Measurements from ENCODE around the gene SYNGR2. TPM values are rescaled to one million over a fixed set of nuclear protein-coding genes. Genes with fewer than 3 reads are reported as not detected.

SYNGR2 gene
- total and polyA plus RNA-seq, 12 donors, result 92.8 to 200 (median 116) TPM

DNA sequence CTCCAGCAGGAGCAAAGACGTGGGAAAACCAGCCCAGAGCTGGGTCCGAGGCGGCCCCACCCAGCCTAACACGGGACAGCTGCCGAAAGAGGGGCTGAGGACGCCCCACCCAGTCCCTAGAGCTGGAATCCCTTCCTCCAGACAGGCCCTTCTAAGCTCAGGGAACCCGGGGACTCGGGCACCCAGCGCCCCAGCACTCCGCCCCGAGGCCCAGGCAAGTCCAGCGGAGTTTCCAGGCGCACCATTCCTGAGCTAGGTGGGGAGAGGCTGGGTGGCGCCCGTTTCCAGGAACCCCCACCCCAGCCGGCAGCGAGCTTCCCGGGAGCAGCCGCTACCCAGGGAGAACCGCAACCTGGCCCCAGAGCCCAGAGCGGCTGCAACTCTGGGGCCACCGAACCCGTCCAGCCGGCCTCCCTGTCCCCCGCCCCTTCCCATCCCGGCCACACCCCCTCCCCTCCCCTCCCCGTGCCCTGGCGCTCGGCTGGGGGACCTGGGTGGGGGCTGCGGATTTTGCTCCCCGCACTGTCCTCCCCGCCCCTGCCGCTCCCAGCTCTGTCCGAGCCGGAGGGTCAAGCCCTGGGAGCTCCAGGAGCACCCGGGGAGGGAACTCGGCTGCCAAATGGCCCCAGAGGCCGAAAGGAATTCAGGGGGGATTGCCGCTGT is 40.4 kb upstream of the SYNGR2 start:
- H3K27me3 ChIP-seq, result peaks cover 0 to 3% (median 0%) of the 10 kb centered on the region in 7 donors
- H3K9me3 ChIP-seq, result no peaks in the 10 kb centered on the region
- peak overlapping the region; percentile 57 to 97 (median 88) for H3K4me3 ChIP-seq
- 3% methylated on average over 38 to 39 of the region's 39 CpGs for WGBS, 2 donors
- intact Hi-C loops (cut with DNase I), result loop anchor here in 6 of 10 donors (2.0 to 5.0 kb wide), 5 partner anchors 21 to 119 kb away; partner anchors contain the start of gene SYNGR2 (in 1 of the 6)
- TF ChIP-seq, protein P1, sequence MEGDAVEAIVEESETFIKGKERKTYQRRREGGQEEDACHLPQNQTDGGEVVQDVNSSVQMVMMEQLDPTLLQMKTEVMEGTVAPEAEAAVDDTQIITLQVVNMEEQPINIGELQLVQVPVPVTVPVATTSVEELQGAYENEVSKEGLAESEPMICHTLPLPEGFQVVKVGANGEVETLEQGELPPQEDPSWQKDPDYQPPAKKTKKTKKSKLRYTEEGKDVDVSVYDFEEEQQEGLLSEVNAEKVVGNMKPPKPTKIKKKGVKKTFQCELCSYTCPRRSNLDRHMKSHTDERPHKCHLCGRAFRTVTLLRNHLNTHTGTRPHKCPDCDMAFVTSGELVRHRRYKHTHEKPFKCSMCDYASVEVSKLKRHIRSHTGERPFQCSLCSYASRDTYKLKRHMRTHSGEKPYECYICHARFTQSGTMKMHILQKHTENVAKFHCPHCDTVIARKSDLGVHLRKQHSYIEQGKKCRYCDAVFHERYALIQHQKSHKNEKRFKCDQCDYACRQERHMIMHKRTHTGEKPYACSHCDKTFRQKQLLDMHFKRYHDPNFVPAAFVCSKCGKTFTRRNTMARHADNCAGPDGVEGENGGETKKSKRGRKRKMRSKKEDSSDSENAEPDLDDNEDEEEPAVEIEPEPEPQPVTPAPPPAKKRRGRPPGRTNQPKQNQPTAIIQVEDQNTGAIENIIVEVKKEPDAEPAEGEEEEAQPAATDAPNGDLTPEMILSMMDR (IDR thresholded peaks at IDR 0.05), result no peak
- DNase-seq (peak in 1 of 2 donors; percentile 43), ATAC-seq (peak; percentile 11 to 44 (median 24))
- peaks cover 31 to 92% (median 72%) of the 10 kb centered on the region in 9 donors for H3K4me1 ChIP-seq
- peak overlapping the region; percentile 89 to 98 (median 96) for H3K27ac ChIP-seq
- peaks cover 0 to 38% (median 17%) of the 10 kb centered on the region in 9 donors for H3K36me3 ChIP-seq

DNA sequence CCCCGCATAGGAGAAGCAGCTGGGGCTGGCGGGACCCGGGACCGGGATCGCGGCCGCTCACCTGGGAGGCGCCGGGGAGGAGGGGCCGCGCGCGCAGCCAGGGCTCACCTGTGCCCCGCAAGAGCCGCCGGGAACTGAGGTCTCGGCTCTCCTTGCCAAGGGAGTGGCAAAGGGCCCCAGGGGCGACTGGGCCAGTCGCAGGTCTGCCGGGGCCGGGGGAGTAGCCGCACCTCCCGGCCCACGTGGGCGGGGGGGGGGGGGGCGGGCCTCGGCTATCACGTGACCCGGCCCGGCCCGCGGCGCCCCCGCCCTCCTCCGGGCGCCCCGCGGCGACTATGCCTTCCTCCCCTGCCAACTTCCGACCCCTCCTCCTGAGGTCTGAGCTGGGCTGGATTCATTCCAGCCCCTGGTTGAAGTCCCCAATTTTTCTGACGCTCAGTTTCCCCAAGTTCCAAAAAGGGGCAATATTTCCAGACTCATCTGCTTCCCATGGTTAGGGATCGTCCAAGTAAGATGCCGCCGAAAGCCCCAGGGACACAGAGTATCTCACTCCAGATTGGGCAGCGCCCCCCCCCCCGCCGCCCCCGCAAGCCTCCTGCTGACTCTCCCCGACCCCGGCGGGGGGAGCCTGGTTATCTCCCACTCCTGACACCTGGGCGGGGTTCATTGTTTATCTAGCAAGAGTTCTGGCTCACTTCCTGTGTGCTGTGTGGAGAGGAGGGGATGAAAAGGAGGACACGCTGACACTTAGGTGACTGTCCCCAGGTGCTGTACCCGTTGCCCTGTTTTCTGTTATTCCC is 39.6 kb upstream of the SYNGR2 start, which contains the start of gene TMC6:
TMC6 (minus strand) TSS at position 205 of the 800 bp plus-strand sequence. CDS start 1,923 bp downstream, outside the sequence.
- H3K4me1 ChIP-seq, result peaks cover 31 to 98% (median 76%) of the 10 kb centered on the region in 9 donors
- TF ChIP-seq, protein P1 (IDR thresholded peaks at IDR 0.05), result no peak

GRCh38 chr17:78129351-78130089 is 38.9 kb upstream of the SYNGR2 start:
- peak overlapping the region in 3 of 10 donors; percentile 84 to 97 (median 86) for H3K4me3 ChIP-seq
- H3K27me3 ChIP-seq, result peaks cover 0 to 3% (median 0%) of the 10 kb centered on the region in 7 donors
- H3K9me3 ChIP-seq, result no peaks in the 10 kb centered on the region
- TF ChIP-seq, protein P1 (IDR thresholded peaks at IDR 0.05), result no peak
- ATAC-seq, result no peak
- intact Hi-C loops (cut with DNase I), result loop anchor here in 6 of 10 donors (2.0 to 5.0 kb wide), 4 partner anchors 39 to 118 kb away; partner anchors contain the start of gene SYNGR2 (in 1 of the 6)
- 88 to 94% methylated on average over 4 of the region's 4 CpGs for WGBS, 2 donors
- peaks cover 0 to 36% (median 4%) of the 10 kb centered on the region in 9 donors for H3K36me3 ChIP-seq
- H3K27ac ChIP-seq, result peak overlapping the region in 8 of 10 donors; percentile 11 to 98 (median 96)
- H3K4me1 ChIP-seq, result peaks cover 27 to 98% (median 71%) of the 10 kb centered on the region in 9 donors
- peak in 1 of 2 donors; percentile 13 for DNase-seq

More for the DNA sequence above, 39.6 kb upstream of the SYNGR2 start, which contains the start of gene TMC6:
- H3K27ac ChIP-seq, result peak within 1 kb of the TSS; percentile 89 to 98 (median 96)
- H3K9me3 ChIP-seq, result no peaks in the 10 kb centered on the region
- H3K4me3 ChIP-seq, result peak within 1 kb of the TSS; percentile 57 to 97 (median 88)
- WGBS, 2 donors, result 4 to 5% methylated on average over 40 to 49 of the region's 54 CpGs
- intact Hi-C loops (cut with DNase I), result loop anchor here in 6 of 10 donors (2.0 to 5.0 kb wide), 4 partner anchors 40 to 119 kb away; partner anchors contain the start of gene SYNGR2 (in 1 of the 6)
- DNase-seq, result peak in 1 of 2 donors; percentile 64
- H3K36me3 ChIP-seq, result peaks cover 0 to 36% (median 12%) of the 10 kb centered on the region in 9 donors
- peaks cover 0 to 3% (median 0%) of the 10 kb centered on the region in 7 donors for H3K27me3 ChIP-seq
- peak; percentile 2 to 54 (median 24) for ATAC-seq
